GM06990 (cell line): ENCODE results near the gene TNFRSF21.

ENCODE experiments used
- DNase-seq: peaks from one replicate; pipeline ENCODE4 v3.0.0-alpha.2; 2011; ENCODE audit not compliant: insufficient read length; ENCODE audit errors: extremely low read depth
- H3K27me3 ChIP-seq: replicated peaks from 2 replicates; pipeline ENCODE4 v1.6.0; 2011; ENCODE audit warnings: low read length; ENCODE audit not compliant: control insufficient read depth, insufficient read depth
- H3K36me3 ChIP-seq: 2 replicates; pipeline ENCODE4 v1.5.1; 2011; ENCODE audit warnings: low read length; ENCODE audit not compliant: control insufficient read depth, insufficient read depth
- H3K4me3 ChIP-seq: replicated peaks from 2 replicates; pipeline ENCODE4 v1.5.1; 2011; ENCODE audit warnings: low read depth, mild to moderate bottlenecking, control low read depth, low read length
- CTCF ChIP-seq: IDR thresholded peaks from 2 replicates; pipeline ENCODE4 v1.5.1; 2011; ENCODE audit warnings: low read length, control low read depth, mild to moderate bottlenecking, inconsistent platforms; ENCODE audit not compliant: insufficient read depth, poor library complexity, severe bottlenecking

Gene TNFRSF21

GRCh38 chr6:47253136-47253535 lies 56.6 kb downstream of the TNFRSF21 start:
- no peak for DNase-seq
- Histone ChIP-seq H3K4me3 (no peak overlapping the region), H3K27me3 (no peaks in the 10 kb centered on the region), H3K36me3 (no peaks in the 10 kb centered on the region)
- no peak for TF ChIP-seq CTCF

GRCh38 chr6:47252633-47253032 lies 57.1 kb downstream of the TNFRSF21 start:
- no peaks in the 10 kb centered on the region for H3K36me3 ChIP-seq
- no peak for TF ChIP-seq CTCF
- no peak for DNase-seq
- H3K4me3 ChIP-seq, result no peak overlapping the region
- H3K27me3 ChIP-seq, result no peaks in the 10 kb centered on the region

- Histone ChIP-seq H3K36me3 (no peaks in the 10 kb centered on the region), H3K4me3 (no peak overlapping the region), H3K27me3 (no peaks in the 10 kb centered on the region)
- no peak for DNase-seq
- no peak for TF ChIP-seq CTCF
These were observed 58.3 kb downstream of the TNFRSF21 start for GRCh38 chr6:47251396-47251795.

- no peaks in the 10 kb centered on the region for H3K36me3 ChIP-seq
- no peak overlapping the region for H3K4me3 ChIP-seq
- H3K27me3 ChIP-seq, result no peaks in the 10 kb centered on the region
- no peak for TF ChIP-seq CTCF
- no peak for DNase-seq
These were observed 59.4 kb downstream of the TNFRSF21 start for GRCh38 chr6:47250302-47250701.

GRCh38 chr6:47248446-47248845 lies 61.3 kb downstream of the TNFRSF21 start:
- TF ChIP-seq CTCF, result no peak
- Histone ChIP-seq H3K4me3 (no peak overlapping the region), H3K27me3 (no peaks in the 10 kb centered on the region), H3K36me3 (no peaks in the 10 kb centered on the region)
- DNase-seq, result no peak

- Histone ChIP-seq H3K4me3 (no peak overlapping the region), H3K36me3 (no peaks in the 10 kb centered on the region), H3K27me3 (no peaks in the 10 kb centered on the region)
- DNase-seq, result peak; percentile 22
- TF ChIP-seq CTCF, result no peak
These were observed 62.4 kb downstream of the TNFRSF21 start for GRCh38 chr6:47247227-47247797.
